GM19463 (cell line): Measurements from ENCODE around the gene SLC29A1.

Experiments
- ATAC-seq: cut with Tn5 transposase; IDR thresholded peaks from one replicate; pipeline ENCODE4 v1.9.1; 2021; ENCODE audit warnings: mild to moderate bottlenecking, moderate library complexity; ENCODE audit not compliant: unreplicated experiment

Gene SLC29A1

GRCh38 chr6:44264154-44265006 lies 41.0 kb downstream of the SLC29A1 start:
- no peak for ATAC-seq

GRCh38 chr6:44265007-44265721 lies 41.8 kb downstream of the SLC29A1 start, which contains the start of gene NFKBIE:
Gene NFKBIE, minus strand, starts transcription at chr6:44265551. Its CDS starts 205 bp downstream, at chr6:44265346.
- peak; percentile 29 for ATAC-seq

- no peak for ATAC-seq
Observed at GRCh38 chr6:44265722-44266233, 42.4 kb downstream of the SLC29A1 start.

GRCh38 chr6:44266347-44266746 lies 43.0 kb downstream of the SLC29A1 start:
- ATAC-seq: no peak

- no peak for ATAC-seq
Observed at GRCh38 chr6:44267252-44267651, 43.9 kb downstream of the SLC29A1 start.

- ATAC-seq: no peak
Observed at GRCh38 chr6:44268095-44268628, 44.8 kb downstream of the SLC29A1 start.

GRCh38 chr6:44269178-44269920 lies 46.0 kb downstream of the SLC29A1 start:
- no peak for ATAC-seq

GRCh38 chr6:44269921-44270525 lies 46.6 kb downstream of the SLC29A1 start, which contains the start of gene TMEM151B:
Gene TMEM151B, plus strand, starts transcription at chr6:44270450. Its CDS starts 293 bp downstream, at chr6:44270743.
- no peak for ATAC-seq

- ATAC-seq: no peak
Observed at GRCh38 chr6:44270526-44271405, 47.4 kb downstream of the SLC29A1 start.

- ATAC-seq: no peak
Observed at GRCh38 chr6:44271406-44271723, 48.0 kb downstream of the SLC29A1 start.

GRCh38 chr6:44271914-44272313 lies 48.5 kb downstream of the SLC29A1 start:
- ATAC-seq: no peak

GRCh38 chr6:44272529-44272928 lies 49.1 kb downstream of the SLC29A1 start:
- no peak for ATAC-seq

- ATAC-seq: no peak
Observed at GRCh38 chr6:44272999-44273566, 49.7 kb downstream of the SLC29A1 start.

- no peak for ATAC-seq
Observed at GRCh38 chr6:44273617-44274016, 50.2 kb downstream of the SLC29A1 start.

- ATAC-seq: no peak
Observed at GRCh38 chr6:44275271-44275748, 51.9 kb downstream of the SLC29A1 start.

GRCh38 chr6:44275749-44276648 lies 52.6 kb downstream of the SLC29A1 start:
- ATAC-seq: no peak

GRCh38 chr6:44276667-44277640 lies 53.6 kb downstream of the SLC29A1 start:
- no peak for ATAC-seq
